Epithelial cell of proximal tubule (primary cell): ENCODE results near the gene DDN. TPM values are rescaled to one million over a fixed set of nuclear protein-coding genes. Genes with fewer than 3 reads are reported as not detected.

ENCODE experiments used
- DNase-seq: peaks from one replicate; pipeline ENCODE4 v3.0.0-alpha.2; 2011; ENCODE audit warnings: low read depth
- H3K4me3 ChIP-seq: 2 replicates; pipeline ENCODE4 v1.5.1; 2011; ENCODE audit warnings: low read depth, mild to moderate bottlenecking, low read length
- total RNA-seq: library from RNA; depleted of rRNA; stranded (reverse); fragments of >200 nt; gene quantifications from 2 replicates; pipeline ENCODE4 v1.2.3, GENCODE V29; 2015
- TF ChIP-seq, protein P1 (sequence below): conservative IDR thresholded peaks from 2 replicates; pipeline ENCODE4 v1.5.1; 2012; ENCODE audit warnings: low read depth, mild to moderate bottlenecking, low read length

The DDN gene
- total RNA-seq, 1 donor from 2014 or later: 0.29 TPM

- no peak overlapping the region for H3K4me3 ChIP-seq
- DNase-seq: no peak
- TF ChIP-seq, protein P1, sequence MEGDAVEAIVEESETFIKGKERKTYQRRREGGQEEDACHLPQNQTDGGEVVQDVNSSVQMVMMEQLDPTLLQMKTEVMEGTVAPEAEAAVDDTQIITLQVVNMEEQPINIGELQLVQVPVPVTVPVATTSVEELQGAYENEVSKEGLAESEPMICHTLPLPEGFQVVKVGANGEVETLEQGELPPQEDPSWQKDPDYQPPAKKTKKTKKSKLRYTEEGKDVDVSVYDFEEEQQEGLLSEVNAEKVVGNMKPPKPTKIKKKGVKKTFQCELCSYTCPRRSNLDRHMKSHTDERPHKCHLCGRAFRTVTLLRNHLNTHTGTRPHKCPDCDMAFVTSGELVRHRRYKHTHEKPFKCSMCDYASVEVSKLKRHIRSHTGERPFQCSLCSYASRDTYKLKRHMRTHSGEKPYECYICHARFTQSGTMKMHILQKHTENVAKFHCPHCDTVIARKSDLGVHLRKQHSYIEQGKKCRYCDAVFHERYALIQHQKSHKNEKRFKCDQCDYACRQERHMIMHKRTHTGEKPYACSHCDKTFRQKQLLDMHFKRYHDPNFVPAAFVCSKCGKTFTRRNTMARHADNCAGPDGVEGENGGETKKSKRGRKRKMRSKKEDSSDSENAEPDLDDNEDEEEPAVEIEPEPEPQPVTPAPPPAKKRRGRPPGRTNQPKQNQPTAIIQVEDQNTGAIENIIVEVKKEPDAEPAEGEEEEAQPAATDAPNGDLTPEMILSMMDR: no peak
Measured at GRCh38 chr12:49026101-49026500, 26.9 kb upstream of the DDN start.

DNA sequence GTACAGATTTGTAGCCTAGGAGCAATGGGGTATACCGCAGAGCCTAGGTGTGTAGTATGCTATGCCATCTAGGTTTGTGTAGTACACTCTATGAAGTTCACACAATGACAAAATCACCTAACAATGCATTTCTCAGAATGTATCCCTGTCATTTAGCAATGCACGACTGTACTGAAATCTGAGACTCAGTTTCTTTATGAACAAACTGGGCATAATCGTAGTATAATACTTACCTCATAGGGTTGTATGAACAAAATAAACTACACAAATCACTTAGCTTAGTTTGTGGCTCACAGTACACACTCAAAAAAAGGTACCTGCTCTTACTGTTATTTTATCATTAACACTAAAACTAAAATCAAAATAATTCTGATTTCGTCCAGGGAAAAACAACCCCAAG, 26.3 kb upstream of the DDN start:
- no peak for DNase-seq
- no peak overlapping the region for H3K4me3 ChIP-seq
- TF ChIP-seq, protein P1: no peak

DNA sequence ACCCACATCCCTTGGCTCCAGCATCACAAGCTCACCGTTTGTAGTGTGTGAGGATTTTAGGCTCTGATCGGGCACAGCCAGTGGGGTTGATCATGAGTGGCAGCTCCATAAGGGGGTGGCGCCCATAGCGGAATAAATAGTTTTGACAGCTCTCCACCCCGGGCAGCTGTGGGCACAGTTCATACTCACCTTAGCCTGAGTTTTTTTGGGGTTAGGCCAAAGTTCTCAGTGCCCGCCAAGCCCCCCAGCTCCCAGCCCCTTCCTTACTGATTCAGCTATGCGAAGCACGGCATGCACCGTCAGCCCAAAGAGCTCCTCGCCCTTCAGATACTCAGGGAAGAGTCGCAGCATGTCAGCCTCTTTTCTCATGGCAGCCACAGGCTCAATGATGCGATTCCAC, 25.4 kb upstream of the DDN start:
- no peak for DNase-seq
- no peak overlapping the region for H3K4me3 ChIP-seq
- TF ChIP-seq, protein P1: no peak

DNA sequence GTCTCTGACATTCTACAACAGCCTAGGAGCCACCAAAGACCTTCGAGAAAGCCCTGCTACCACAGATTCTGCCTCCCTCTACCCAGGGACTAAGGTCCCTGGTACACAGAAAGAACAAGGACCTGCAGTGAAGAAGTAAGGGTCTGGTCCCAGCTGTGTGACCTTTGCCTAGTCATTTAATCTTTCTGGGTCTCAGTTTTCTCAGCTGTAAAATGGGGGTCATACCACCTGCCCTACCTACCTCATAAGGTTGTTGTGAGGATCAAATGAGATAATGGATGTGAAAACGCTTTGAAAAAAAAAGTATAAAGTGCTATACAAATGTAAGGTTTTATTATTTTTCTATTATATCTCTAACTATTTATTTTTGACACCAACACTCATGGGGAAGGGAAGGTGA, 24.6 kb upstream of the DDN start:
- TF ChIP-seq, protein P1: no peak
- no peak for DNase-seq
- no peak overlapping the region for H3K4me3 ChIP-seq

DNA sequence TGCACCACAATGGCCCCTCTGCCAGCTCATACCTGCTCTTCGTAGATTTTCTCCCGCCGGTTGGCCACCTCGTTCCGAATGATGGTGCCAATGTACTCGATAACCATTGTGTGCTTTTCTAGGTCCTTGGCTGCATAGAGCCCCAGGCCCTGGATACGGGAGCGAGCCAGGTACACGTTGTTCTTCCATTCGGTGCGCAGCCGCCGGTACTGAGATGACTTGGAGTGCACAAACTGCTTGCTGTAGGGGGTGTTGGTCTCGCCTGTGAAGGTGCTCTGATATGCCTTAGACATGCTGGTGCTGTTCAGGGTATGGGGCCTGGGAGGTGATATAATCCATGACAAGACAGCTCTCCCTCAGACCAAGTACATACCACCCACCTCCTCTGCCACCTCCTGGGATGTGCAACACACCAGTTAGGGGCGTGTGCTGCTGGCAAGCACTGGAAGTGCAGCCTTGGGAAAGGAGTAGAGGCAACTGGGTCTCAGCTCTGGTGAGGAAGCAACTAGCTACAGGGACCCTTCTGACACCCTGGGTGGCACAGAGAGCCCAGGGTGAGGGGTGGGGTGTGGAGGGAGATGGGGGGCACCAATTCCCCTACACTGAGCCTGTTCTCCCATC, 23.5 kb upstream of the DDN start:
- no peak for DNase-seq
- no peak overlapping the region for H3K4me3 ChIP-seq
- TF ChIP-seq, protein P1: no peak

DNA sequence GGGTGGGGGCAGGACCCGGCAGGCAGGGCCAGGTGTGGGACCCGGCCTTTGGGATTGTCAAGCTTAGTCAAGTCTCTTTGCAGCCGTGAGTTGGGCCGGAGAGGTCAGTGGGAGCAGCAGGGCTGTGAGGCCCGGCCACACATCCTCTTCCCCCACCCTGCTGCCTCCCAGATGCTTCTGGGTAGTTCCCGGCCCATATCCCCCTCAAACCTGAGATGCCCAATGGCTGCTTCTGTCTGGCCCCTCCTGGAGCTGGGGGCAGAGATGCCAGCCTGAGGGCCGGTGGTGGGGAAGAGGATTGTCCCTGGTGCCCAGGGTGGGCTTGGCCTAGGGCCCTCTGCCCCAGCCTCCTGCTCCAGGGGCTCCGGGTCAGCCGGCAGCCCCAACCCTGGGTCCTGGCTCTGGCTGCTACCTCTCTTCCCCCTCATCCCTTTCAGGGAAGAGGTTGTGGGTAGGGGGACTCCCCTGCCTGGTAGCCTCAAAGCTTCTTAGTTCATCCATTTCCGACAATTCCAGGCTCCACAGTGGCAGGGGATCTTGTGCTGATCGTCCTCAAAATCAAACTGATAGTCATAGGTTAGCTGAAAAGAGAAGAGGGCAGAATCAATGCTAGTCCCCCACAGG, 22.2 kb upstream of the DDN start:
- no peak overlapping the region for H3K4me3 ChIP-seq
- no peak for DNase-seq
- TF ChIP-seq, protein P1: no peak

DNA sequence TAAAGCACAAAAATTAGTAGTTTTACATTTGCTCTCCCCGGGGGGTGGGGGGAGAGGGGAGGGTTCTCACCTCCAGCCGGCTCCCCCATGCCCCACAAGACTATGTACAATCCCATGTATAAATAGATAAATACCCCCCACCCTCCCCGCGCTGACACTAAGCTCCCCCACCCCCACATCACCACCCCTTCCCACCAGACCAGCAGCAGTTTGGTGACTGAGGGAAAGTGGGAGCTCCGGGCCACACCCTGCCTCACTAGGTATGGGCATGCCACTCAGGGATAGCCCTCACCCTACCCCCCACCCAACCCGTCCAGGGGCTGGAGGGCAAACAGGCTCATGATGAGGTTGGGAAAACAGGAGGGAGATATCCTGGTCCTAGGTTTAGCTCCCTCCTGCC, 21.3 kb upstream of the DDN start:
- TF ChIP-seq, protein P1: no peak
- H3K4me3 ChIP-seq: no peak overlapping the region
- no peak for DNase-seq
